Activated T-cell treated with anti-CD3 and anti-CD28 coated beads, Interleukin-2, amount 50 U/mL, for 4 hours (primary cell): ENCODE data around the gene SCARB1. TPM values are rescaled to one million over a fixed set of nuclear protein-coding genes. Genes with fewer than 3 reads are reported as not detected.

Experiments
- ATAC-seq, 2 donors: fragments of 200-7000 bp; cut with Tn5 transposase; one replicate each; pipeline ENCODE4 v1.10.0; 2021
- DNase-seq: peaks from one replicate; pipeline ENCODE4 v3.0.0-alpha.2; 2020
- H3K27me3 Mint-ChIP-seq: one replicate; pipeline ENCODE4 v1.8.0; 2021; ENCODE audit warnings: low read depth, mixed read lengths
- H3K36me3 Mint-ChIP-seq: one replicate; pipeline ENCODE4 v1.8.0; 2022; ENCODE audit warnings: mixed read lengths; ENCODE audit not compliant: insufficient read depth
- H3K4me1 Mint-ChIP-seq: one replicate; pipeline ENCODE4 v1.8.0; 2021; ENCODE audit warnings: low read depth, mixed read lengths
- H3K4me3 Mint-ChIP-seq: one replicate; pipeline ENCODE4 v1.8.0; 2021; ENCODE audit warnings: mild to moderate bottlenecking, moderate library complexity, mixed read lengths
- H3K9me3 Mint-ChIP-seq: one replicate; pipeline ENCODE4 v1.8.0; 2021; ENCODE audit warnings: mixed read lengths
- total RNA-seq, 3 donors: library from RNA; stranded (reverse); gene quantifications; one replicate each; pipeline ENCODE4 v1.2.1, GENCODE V29; 2021

The SCARB1 gene
- total RNA-seq, 3 donors from 2014 or later = 17.0 to 29.9 (median 23.4) TPM

DNA sequence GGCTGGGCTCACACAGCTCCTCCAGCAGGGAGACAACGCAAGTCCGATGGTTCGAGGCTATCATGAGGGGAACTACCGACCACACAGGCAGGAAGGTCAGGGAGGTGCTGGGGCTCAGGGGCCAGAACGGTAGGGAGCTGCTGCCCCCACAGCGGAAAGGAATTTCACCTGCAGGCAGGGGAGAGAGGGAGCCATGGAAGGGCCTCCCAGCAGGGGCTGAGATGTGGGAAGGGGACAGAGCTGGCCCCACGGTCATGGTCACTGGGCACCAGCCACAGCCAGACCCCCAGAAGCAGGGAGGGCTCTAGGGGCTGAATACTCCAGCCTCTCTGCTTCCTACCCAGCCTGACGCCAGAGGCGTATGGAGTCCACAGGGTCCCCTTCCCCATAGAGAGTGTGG, 103.1 kb downstream of the SCARB1 start:
- DNase-seq = no peak
- Mint-ChIP-seq H3K4me3 (no peak overlapping the region), H3K27me3 (peaks cover 17% of the 10 kb centered on the region), H3K9me3 (peaks cover 11% of the 10 kb centered on the region), H3K4me1 (peaks cover 22% of the 10 kb centered on the region), H3K36me3 (peaks cover 4% of the 10 kb centered on the region)
- ATAC-seq = no peak

DNA sequence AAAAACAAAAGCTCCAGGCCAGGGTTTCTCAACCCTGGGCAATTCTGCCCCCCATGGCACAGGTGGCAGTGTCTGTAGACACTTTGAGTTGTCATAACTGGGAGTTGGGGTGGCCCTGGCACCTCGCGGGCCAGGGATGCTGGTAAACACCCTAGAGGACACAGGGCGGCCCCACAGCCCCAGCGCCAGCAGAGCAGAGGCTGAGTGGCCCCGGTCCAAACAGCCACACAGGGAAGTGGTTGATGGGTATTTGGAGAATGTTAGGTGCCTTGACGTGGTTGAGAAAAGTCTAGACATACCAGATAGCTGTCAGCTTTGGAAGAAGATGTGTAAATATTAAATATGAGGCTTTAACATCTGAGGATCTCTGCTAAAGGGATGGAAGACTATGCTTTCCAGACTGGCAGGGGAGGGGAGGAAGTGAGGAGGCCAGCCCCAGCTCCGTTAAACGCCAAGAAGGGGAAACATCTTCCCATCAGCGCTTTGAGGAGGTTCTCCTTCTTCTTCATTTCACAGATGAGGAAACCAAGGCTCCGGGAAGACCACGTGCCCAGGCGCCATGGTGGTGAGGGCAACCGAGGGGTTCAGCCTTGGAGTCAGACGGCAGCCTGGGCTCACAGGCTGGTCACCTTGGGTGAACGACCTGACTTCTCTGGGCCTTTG, 103.7 kb downstream of the SCARB1 start:
- H3K4me1 Mint-ChIP-seq = peaks cover 27% of the 10 kb centered on the region
- peaks cover 17% of the 10 kb centered on the region for H3K27me3 Mint-ChIP-seq
- H3K36me3 Mint-ChIP-seq = peaks cover 4% of the 10 kb centered on the region
- H3K4me3 Mint-ChIP-seq = no peak overlapping the region
- no peak for ATAC-seq
- no peak for DNase-seq
- H3K9me3 Mint-ChIP-seq = peaks cover 8% of the 10 kb centered on the region

DNA sequence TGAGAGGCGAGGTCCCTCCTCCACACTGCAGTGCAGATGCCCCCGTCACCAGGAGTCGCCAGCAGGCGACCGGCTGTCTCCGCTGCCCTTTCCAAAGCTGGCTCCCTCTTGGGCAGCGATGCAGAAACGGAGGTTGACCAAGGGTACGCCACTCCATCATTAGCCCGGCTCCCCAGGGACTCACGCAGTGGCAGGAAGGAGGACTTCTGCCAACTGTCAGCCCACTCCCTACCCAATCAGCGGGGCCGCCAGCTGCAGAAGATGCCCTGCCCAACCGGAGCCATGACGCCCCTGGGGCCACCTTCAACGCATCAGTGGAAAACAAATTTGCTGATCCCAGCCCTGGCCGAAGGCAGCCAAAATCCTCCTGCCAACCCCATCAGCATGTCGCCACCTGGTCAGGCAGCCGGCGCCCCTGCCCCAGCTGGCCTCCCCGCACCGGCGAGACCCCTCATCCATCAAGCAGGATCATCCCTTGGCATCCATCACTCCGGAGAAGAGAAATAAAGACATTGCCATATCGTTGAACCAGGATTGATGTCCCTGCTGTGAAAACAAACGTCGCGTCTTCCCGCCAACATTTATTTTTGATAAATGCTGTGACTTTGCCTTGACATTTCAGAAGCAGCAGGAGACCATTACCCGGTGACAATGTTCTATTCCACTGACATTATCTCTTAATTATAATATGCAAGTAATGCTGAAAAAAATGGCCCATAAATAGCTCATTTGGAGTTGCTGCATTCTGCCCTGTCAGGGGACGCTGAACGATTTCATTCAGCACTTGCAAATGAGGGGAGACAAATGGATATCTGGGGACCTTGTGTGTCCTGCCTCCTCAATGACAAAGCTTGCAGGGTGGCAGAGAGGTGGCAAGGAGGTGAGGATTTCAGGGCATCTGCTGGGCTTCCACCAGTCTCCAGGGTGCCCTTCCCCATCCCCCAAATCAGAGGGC, 105.1 kb downstream of the SCARB1 start:
- Mint-ChIP-seq H3K9me3 (peaks cover 4% of the 10 kb centered on the region), H3K4me3 (no peak overlapping the region), H3K27me3 (peaks cover 17% of the 10 kb centered on the region), H3K36me3 (no peaks in the 10 kb centered on the region), H3K4me1 (peaks cover 27% of the 10 kb centered on the region)
- no peak for ATAC-seq
- no peak for DNase-seq

DNA sequence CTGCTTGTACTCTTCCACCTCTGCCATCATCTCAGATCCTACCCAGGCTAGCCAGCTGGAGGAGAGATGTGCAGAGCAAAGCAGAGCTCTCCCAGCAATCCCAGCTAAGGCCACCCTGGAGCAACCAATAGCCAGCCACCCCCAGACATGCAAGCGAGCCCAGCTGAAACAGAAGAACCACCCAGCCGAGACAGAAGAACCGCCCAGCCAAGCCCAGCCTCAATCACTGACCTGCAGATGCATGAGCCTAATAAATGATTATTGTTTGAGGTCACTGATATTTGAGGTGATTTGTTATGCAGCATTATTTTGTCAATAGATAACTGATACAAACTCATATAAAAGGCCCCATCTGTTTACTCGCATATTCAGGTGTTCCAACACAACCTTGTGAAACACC, 106.3 kb downstream of the SCARB1 start:
- DNase-seq (no peak), ATAC-seq (no peak)
- Mint-ChIP-seq H3K27me3 (peaks cover 17% of the 10 kb centered on the region), H3K9me3 (peaks cover under 1% of the 10 kb centered on the region), H3K4me1 (peaks cover 20% of the 10 kb centered on the region), H3K4me3 (no peak overlapping the region), H3K36me3 (no peaks in the 10 kb centered on the region)

DNA sequence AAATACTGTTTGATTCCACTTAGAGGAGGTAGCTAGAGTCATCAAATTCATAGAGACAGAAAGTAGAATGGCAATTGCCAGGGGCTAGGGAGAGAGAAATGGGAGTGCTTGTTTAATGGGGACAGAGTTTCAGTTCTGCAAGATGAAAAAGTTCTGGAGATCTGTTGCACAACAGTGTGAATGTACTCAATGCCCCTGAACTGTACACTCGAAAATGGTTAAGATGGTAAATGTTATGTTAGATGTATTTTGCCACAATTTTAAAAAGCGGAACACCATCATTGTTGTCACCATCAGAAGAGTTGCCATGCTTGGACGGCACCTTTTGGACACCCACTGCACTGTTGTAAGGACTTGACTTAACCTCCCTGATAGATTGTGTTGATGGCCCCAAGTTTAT, 106.9 kb downstream of the SCARB1 start:
- no peak for ATAC-seq
- DNase-seq = no peak
- H3K9me3 Mint-ChIP-seq = no peaks in the 10 kb centered on the region
- no peak overlapping the region for H3K4me3 Mint-ChIP-seq
- H3K27me3 Mint-ChIP-seq = peaks cover 17% of the 10 kb centered on the region
- H3K36me3 Mint-ChIP-seq = no peaks in the 10 kb centered on the region
- peaks cover 15% of the 10 kb centered on the region for H3K4me1 Mint-ChIP-seq

DNA sequence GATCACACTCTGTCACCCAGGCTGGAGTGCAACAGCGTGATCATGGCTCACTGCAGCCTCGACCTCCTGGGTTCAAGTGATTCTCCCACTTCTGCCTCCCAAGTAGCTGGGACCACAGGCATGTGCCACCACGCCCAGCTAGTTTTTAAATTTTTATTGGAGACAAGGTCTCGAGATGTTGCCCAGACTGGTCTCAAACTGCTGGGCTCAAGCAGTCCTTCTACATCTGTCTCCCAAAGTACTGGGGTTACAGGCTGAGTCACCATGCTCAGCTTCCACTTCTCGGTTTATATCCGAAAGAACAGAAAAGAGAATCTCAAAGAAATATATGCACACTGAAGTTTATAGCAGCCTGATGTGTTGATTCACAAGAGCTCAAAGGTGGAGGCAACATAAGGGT, 107.5 kb downstream of the SCARB1 start:
- ATAC-seq (no peak), DNase-seq (no peak)
- Mint-ChIP-seq H3K36me3 (no peaks in the 10 kb centered on the region), H3K9me3 (no peaks in the 10 kb centered on the region), H3K4me1 (peaks cover 9% of the 10 kb centered on the region), H3K27me3 (peaks cover 21% of the 10 kb centered on the region), H3K4me3 (no peak overlapping the region)

DNA sequence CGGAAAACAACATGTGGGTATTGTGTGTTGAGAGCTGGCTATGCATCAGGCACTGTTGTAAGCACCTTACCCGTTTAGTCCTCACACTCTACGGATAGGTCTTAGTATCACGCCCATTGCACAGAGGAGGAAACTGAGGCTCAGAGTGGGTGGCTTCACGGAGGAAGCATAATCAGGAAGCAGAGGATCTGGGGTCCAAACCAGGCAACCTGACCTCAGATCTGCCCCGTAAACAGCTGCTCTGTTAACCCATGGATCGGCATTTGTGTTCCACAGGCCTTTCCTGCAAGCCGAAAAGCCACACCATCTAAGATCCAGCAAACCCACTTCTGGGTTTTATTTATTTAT, 107.9 kb downstream of the SCARB1 start:
- DNase-seq (no peak), ATAC-seq (no peak)
- Mint-ChIP-seq H3K4me3 (no peak overlapping the region), H3K27me3 (peaks cover 21% of the 10 kb centered on the region), H3K4me1 (peaks cover 7% of the 10 kb centered on the region), H3K9me3 (no peaks in the 10 kb centered on the region), H3K36me3 (no peaks in the 10 kb centered on the region)

DNA sequence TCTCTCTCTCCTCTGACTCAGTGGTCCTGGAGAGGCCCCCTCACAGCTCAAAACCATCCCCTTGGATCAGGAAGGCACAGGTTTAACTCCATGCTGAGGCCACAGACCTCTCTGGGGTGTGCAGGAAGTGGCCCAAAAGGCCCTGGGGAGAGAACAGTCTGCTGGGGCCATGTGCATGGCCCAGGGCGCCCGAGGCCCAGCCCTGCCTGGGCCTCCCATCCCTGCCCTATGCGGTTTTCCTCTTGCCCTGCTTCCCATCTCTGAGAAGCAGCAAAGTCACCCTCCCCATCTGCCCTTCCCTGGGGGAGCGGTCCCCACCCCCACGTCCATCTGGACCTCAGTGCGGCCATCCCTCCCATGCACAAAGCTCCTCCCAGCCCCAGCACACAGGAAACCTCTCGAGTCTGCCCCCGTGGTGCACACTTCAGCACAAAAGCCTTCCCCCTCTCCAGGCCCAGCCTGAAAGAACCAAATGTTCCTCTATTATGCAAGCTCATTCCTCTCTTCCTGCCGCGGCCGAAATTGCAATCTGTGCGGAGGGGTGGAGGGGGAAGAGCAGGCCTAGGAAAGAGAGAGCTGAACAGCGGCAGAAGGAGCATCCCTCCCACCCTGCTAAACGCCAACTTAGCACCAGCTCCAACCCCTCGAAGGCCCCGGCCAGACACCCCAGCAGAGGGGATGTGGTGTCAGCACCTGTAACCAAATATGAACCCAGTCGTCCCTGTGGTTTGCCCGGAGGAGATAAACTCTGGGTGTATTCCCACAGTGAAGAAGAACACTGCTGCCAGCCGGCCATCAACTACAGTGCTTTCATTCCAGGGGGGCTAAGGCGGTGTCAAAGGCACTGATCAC, 108.5 kb downstream of the SCARB1 start:
- Mint-ChIP-seq H3K4me1 (peaks cover 7% of the 10 kb centered on the region), H3K4me3 (no peak overlapping the region), H3K27me3 (peaks cover 18% of the 10 kb centered on the region), H3K36me3 (no peaks in the 10 kb centered on the region), H3K9me3 (no peaks in the 10 kb centered on the region)
- ATAC-seq (peak in 1 of 2 donors; percentile 35), DNase-seq (no peak)

DNA sequence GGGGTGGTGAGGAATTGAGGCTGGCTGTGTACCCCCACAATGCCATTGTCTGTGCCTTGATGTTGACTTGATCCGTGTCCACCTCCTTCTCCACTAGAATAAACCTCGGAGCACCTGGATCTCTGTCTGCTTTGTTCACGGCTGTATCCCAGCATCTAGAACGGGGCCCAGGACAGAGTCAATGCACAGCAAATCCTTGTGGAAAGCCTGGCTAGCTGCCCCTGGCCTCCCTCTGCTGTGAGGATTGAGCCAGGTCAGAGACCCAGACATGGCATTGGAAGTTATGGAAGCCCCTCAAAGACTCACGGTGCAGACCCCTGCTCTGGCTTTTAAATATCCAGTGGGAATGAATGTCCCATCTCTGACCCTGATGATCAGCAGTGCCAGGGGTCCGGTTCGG, 109.2 kb downstream of the SCARB1 start:
- H3K27me3 Mint-ChIP-seq = peaks cover 13% of the 10 kb centered on the region
- peaks cover 7% of the 10 kb centered on the region for H3K4me1 Mint-ChIP-seq
- no peaks in the 10 kb centered on the region for H3K36me3 Mint-ChIP-seq
- no peaks in the 10 kb centered on the region for H3K9me3 Mint-ChIP-seq
- ATAC-seq (no peak), DNase-seq (no peak)
- H3K4me3 Mint-ChIP-seq = no peak overlapping the region

DNA sequence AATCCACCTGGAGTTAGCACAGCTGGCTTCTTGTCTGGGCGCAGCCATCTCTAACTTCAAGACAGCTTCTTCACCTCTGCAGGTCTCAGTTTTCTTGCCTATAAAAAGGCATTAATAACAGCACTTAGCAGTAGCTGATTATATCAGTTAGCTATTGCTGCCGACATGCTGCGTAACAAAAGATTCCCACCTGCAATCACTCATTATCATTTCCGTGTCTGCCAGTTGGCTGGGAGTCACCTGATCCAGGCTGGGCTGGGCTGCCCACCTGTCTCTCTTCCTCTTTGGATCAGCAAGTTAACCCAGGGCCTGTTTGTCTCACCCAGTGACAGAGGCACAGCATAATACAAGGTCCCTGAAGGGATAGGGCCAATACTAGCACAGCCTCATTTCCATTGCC, 109.7 kb downstream of the SCARB1 start:
- no peaks in the 10 kb centered on the region for H3K9me3 Mint-ChIP-seq
- no peaks in the 10 kb centered on the region for H3K36me3 Mint-ChIP-seq
- peaks cover 11% of the 10 kb centered on the region for H3K27me3 Mint-ChIP-seq
- no peak for ATAC-seq
- H3K4me3 Mint-ChIP-seq = no peak overlapping the region
- DNase-seq = no peak
- H3K4me1 Mint-ChIP-seq = peaks cover 7% of the 10 kb centered on the region

DNA sequence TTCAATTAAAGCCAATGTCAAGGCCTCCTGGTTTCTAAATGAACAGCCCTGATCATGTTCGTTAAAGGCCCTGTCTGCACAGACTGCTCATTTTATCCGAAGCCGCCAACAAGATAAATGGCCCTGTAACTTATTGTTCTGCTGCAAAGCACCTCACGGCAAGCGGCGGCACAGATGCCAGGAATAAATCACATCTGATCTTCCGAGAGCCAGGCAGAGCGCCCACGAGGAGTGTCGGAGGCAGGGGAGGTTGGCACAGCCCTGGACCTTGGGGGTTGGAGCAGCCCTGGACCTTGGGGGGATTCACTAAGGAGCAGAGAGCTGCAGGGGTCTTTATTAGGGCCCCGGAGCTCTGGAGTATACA, 110.5 kb downstream of the SCARB1 start:
- DNase-seq (no peak), ATAC-seq (no peak)
- Mint-ChIP-seq H3K4me3 (no peak overlapping the region), H3K36me3 (no peaks in the 10 kb centered on the region), H3K9me3 (no peaks in the 10 kb centered on the region), H3K27me3 (peaks cover 11% of the 10 kb centered on the region), H3K4me1 (peaks cover 7% of the 10 kb centered on the region)

DNA sequence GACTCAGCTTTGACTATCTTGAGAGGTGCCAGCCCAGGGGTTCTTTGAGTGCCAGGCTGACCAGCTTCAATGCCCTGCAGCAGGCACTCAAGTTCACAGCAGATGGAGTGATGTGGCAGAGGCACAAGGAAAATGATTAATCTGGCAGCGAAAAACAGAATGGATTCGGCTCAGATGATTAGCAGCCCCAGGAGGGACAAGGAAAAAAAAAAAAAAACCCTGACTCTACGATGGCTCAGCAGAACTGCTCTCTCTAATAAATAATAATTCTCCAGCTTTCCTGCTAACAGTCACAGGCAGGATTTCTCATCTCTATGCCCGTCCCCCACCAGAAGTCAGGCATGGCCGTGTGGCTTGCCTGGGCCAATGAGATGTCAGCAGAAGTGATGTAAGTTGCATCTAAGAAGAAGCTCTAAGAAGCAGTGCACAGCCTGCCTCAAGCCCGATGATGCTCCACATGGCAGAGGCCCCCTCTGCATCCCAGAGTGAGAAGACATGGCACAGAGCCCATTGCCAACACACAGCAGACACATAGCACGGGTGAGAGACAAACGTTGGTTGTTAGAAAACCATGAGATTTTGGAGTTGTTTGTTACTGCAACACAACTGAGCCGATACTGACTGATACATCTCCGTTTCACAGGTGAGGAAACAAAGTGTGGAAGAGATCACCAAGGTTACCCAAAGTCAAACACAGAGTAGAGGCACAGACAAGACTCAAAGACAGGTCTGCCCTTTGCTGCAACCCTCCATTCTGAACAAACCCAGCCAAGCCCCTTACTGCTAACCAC, 111.0 kb downstream of the SCARB1 start:
- peaks cover 7% of the 10 kb centered on the region for H3K4me1 Mint-ChIP-seq
- no peak for ATAC-seq
- no peak overlapping the region for H3K4me3 Mint-ChIP-seq
- H3K9me3 Mint-ChIP-seq = no peaks in the 10 kb centered on the region
- DNase-seq = no peak
- peaks cover 12% of the 10 kb centered on the region for H3K27me3 Mint-ChIP-seq
- H3K36me3 Mint-ChIP-seq = no peaks in the 10 kb centered on the region

DNA sequence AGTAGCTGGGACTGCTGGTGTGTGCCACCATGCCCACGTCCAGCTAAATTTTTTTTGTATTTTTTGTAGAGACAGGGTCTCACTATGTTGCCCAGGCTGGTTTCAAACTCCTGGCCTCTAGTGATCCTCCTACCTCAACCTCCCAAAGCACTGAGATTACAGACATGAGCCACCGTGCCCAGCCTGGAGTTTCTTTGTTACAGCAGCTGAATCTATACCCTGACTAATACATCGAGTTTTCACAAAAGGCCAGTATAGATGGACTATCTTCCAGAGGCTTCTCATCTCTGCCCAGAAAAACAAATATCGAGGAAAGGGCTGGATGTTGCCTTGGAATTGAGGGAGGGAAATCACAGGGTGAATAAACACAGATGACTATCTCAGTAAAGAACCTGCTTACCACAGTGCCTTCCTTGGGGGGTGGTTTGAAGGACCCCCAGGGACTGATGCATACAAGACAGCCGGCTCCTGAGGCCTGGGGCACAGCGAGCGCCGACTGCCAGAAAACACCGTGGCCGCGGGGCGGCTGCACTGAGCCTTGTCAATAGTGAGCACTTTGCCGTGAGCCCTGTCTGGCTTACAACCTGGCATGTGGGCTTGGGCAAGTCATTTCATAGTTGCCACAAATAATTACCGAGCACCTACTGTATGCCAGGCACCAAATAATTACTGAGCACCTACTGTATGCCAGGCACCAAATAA, 111.9 kb downstream of the SCARB1 start:
- Mint-ChIP-seq H3K9me3 (no peaks in the 10 kb centered on the region), H3K4me3 (no peak overlapping the region), H3K27me3 (peaks cover 12% of the 10 kb centered on the region), H3K36me3 (no peaks in the 10 kb centered on the region), H3K4me1 (peaks cover 7% of the 10 kb centered on the region)
- DNase-seq = no peak
- no peak for ATAC-seq
